DMS79 (cell line): ENCODE results near the gene DENND4C.
"Not testable (repeated sequence)": the region's sequence is repeated elsewhere in the genome, so short reads cannot be mapped to it uniquely, and the experiment has no call there.

Experiments used
- DNase-seq: peaks from one replicate; lab custom pipeline; 2025; lab: John Stamatoyannopoulos, UW

The DENND4C gene

GRCh38 chr9:19266778-19267384 lies 36.4 kb downstream of the DENND4C start:
- DNase-seq, result not testable (repeated sequence)

GRCh38 chr9:19269582-19269981 lies 39.1 kb downstream of the DENND4C start:
- DNase-seq, result no peak

- DNase-seq, result no peak
Observed at GRCh38 chr9:19270421-19270949, 40.0 kb downstream of the DENND4C start.

- DNase-seq, result no peak
Observed at GRCh38 chr9:19271081-19271480, 40.6 kb downstream of the DENND4C start.

GRCh38 chr9:19281801-19282200 lies 51.3 kb downstream of the DENND4C start:
- DNase-seq, result no peak

GRCh38 chr9:19283072-19283710 lies 52.7 kb downstream of the DENND4C start:
- no peak for DNase-seq

GRCh38 chr9:19284729-19285128 lies 54.2 kb downstream of the DENND4C start:
- DNase-seq, result no peak

GRCh38 chr9:19286634-19287188 lies 56.2 kb downstream of the DENND4C start:
- no peak for DNase-seq

- no peak for DNase-seq
Observed at GRCh38 chr9:19288081-19288480, 57.6 kb downstream of the DENND4C start.

- DNase-seq, result no peak
Observed at GRCh38 chr9:19290103-19290502, 59.6 kb downstream of the DENND4C start.

GRCh38 chr9:19294219-19294618 lies 63.7 kb downstream of the DENND4C start:
- no peak for DNase-seq

- no peak for DNase-seq
Observed at GRCh38 chr9:19298436-19299000, 68.0 kb downstream of the DENND4C start.

GRCh38 chr9:19303216-19303615 lies 72.7 kb downstream of the DENND4C start:
- DNase-seq, result no peak

- no peak for DNase-seq
Observed at GRCh38 chr9:19306568-19306967, 76.1 kb downstream of the DENND4C start.

GRCh38 chr9:19310246-19310645 lies 79.8 kb downstream of the DENND4C start:
- DNase-seq, result no peak

- no peak for DNase-seq
Observed at GRCh38 chr9:19313573-19313972, 83.1 kb downstream of the DENND4C start.

- no peak for DNase-seq
Observed at GRCh38 chr9:19320495-19320894, 90.0 kb downstream of the DENND4C start.

- no peak for DNase-seq
Observed at GRCh38 chr9:19331877-19332276, 101.4 kb downstream of the DENND4C start.

- DNase-seq, result no peak
Observed at GRCh38 chr9:19336166-19336565, 105.7 kb downstream of the DENND4C start.

GRCh38 chr9:19342947-19343346 lies 112.5 kb downstream of the DENND4C start:
- DNase-seq, result no peak

- no peak for DNase-seq
Observed at GRCh38 chr9:19358701-19359100, 128.2 kb downstream of the DENND4C start.

GRCh38 chr9:19369107-19369506 lies 138.6 kb downstream of the DENND4C start:
- no peak for DNase-seq

- DNase-seq, result no peak
Observed at GRCh38 chr9:19371942-19372341, 141.4 kb downstream of the DENND4C start.
